Stimulated activated naive B cell treated with anti-CD40 and anti-IgM and Interleukin-4, amounts not matched to agents 10 μg/mL and 1 μg/mL and 100 μg/mL, for 72 hours (primary cell): ENCODE data around the gene DNASE1L1.
A peak's percentile ranks its signal among the peaks of the same experiment; 100 is the strongest.
"Not testable (repeated sequence)": the region's sequence is repeated elsewhere in the genome, so short reads cannot be mapped to it uniquely, and the experiment has no call there.

Experiments used
- ATAC-seq, 2 donors: fragments of 150-1000 bp; cut with Tn5 transposase; replicated peaks; 2 replicates each; pipeline ENCODE4 v1.10.0; 2021; ENCODE audit warnings: moderate library complexity in 1 of 2
- DNase-seq: peaks from one replicate; pipeline ENCODE4 v3.0.0; 2021
- H3K27ac Mint-ChIP-seq: one replicate; pipeline ENCODE4 v1.8.0; 2022; ENCODE audit warnings: mild to moderate bottlenecking, mixed read lengths
- H3K27me3 Mint-ChIP-seq, 2 donors: one replicate each; pipeline ENCODE4 v1.8.0; 2022; ENCODE audit warnings: mixed read lengths in 2 of 2
- H3K36me3 Mint-ChIP-seq, 2 donors: one replicate each; pipeline ENCODE4 v1.8.0; 2022; ENCODE audit warnings: mixed read lengths in 2 of 2, mild to moderate bottlenecking in 1 of 2
- H3K4me1 Mint-ChIP-seq, 2 donors: one replicate each; pipeline ENCODE4 v1.8.0; 2022; ENCODE audit warnings: mixed read lengths in 2 of 2, mild to moderate bottlenecking in 1 of 2
- H3K4me3 Mint-ChIP-seq, 2 donors: one replicate each; pipeline ENCODE4 v1.8.0; 2022; ENCODE audit warnings: mild to moderate bottlenecking in 2 of 2, mixed read lengths in 2 of 2, moderate library complexity in 1 of 2
- H3K9me3 Mint-ChIP-seq, 2 donors: one replicate each; pipeline ENCODE4 v1.8.0; 2022; ENCODE audit warnings: mixed read lengths in 2 of 2, mild to moderate bottlenecking in 1 of 2

The DNASE1L1 gene

GRCh38 chrX:154396363-154396762, 12.7 kb downstream of the DNASE1L1 start:
- peak overlapping the region; percentile 93 to 95 for H3K4me3 Mint-ChIP-seq
- H3K36me3 Mint-ChIP-seq = peaks cover 28 to 33% of the 10 kb centered on the region in 2 donors
- DNase-seq, H3K27me3 Mint-ChIP-seq, H3K9me3 Mint-ChIP-seq, ATAC-seq, H3K27ac Mint-ChIP-seq: not testable (repeated sequence)
- peaks cover 11 to 15% of the 10 kb centered on the region in 2 donors for H3K4me1 Mint-ChIP-seq

DNA sequence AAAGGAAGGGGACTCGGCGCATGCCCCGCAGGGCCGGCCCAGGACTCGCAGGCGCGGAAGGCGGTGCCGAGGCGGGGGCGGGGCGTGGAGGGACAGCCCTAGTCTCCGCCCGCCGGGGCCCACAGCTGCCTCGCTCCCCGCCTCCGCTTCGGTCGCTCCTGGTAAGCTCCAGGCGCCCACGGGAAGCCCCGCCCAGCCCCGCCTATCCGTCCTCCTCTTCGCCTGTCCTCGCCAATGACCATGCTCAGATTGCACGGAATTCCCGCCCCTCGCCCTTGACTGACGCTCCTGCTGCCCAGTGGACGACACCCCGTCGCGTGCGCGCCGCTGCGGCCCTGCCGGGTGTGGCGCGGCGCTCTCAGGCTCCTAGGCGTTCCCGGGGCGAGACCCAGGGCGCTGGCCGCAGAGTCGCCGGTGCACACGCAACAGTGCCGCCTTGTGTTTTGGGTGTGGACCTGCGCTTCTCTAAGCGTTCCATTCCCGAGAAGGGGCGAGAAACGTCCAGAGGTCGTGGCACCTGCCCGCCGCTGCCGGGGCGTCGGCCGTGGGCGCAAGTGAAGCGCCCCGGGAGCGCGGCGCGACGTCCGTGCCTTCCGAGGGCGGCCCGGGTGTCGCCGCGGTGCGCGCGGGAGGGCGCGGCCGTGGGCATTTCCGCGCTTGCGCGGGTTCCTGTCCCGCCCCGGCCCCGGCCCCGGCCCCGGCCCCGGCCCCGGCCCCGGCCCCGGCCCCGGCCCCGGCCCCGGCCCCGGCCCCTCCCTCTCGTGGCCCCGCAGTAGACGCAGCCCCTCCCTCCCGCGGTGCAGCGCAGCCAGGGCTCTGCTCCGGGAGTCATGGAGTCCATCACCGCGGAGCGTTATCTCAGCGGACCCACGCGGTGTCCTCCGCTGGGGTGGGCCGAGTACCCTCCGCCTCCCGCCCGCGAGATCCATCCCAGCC, 19.0 kb downstream of the DNASE1L1 start:
- not testable (repeated sequence) for H3K4me1 Mint-ChIP-seq, H3K9me3 Mint-ChIP-seq, H3K27ac Mint-ChIP-seq, H3K27me3 Mint-ChIP-seq, DNase-seq, H3K4me3 Mint-ChIP-seq, H3K36me3 Mint-ChIP-seq
- peak; percentile 68 to 72 for ATAC-seq

GRCh38 chrX:154388649-154389048, 20.4 kb downstream of the DNASE1L1 start:
- H3K4me1 Mint-ChIP-seq = not testable (repeated sequence)

DNA sequence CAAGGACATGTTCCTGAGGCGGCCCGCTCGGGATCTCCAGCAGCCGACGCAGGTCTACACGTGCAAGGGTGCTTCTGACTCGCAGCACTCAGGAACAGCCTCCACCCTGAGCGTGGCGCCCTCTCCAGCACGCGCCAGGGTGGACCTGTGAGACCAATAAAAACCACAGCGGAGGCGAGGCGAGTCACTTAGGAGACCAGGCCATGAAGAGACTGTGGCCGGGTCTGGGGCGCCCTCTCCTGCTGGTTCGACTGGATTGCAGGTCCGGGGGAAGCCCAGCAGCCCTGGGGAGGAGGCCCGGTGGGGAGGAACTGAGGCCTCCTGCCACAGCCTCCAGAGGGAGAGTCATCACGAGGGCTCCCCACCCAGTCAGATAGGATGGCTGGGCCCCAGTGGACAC, 21.0 kb downstream of the DNASE1L1 start:
- H3K9me3 Mint-ChIP-seq, H3K4me3 Mint-ChIP-seq, H3K27me3 Mint-ChIP-seq, H3K27ac Mint-ChIP-seq, H3K36me3 Mint-ChIP-seq, DNase-seq: not testable (repeated sequence)
- H3K4me1 Mint-ChIP-seq = peaks cover 2 to 15% of the 10 kb centered on the region in 2 donors
- ATAC-seq = peak; percentile 35 to 39

More at GRCh38 chrX:154388649-154389048, 20.4 kb downstream of the DNASE1L1 start:
- peak; percentile 35 to 40 for ATAC-seq
- not testable (repeated sequence) for H3K9me3 Mint-ChIP-seq, H3K4me3 Mint-ChIP-seq, H3K27me3 Mint-ChIP-seq, H3K36me3 Mint-ChIP-seq, H3K27ac Mint-ChIP-seq, DNase-seq

DNA sequence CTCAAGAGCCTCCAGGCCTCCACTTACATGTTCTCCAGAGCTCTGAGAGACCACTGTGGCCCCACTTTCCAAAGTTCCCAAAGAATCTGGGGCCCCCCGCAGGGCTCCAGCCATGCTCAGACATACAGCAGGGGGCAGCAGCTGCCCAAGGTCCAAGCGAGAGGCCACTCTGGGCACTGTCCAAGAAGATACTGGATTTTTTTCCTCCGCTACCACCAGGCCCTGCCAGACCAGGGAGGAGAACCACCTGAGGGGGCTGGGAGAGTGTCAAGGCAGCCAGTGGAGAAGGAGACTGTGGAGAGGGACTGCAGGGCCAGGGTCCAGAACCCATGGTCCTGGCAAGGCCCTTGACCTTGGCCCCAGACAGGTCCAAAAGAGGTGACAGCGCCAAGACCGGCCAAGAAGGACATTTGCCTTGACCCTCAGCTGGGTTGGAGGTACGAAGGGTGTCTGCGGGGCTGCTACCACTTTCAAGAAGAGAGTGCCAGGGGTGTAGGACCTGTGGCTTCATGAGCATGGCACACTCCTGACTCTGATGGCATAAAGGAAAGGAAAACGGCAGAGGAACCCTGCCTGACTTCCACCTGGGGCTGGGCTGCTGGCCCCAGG, 24.7 kb downstream of the DNASE1L1 start:
- H3K36me3 Mint-ChIP-seq = peaks cover 9 to 13% of the 10 kb centered on the region in 2 donors
- H3K4me1 Mint-ChIP-seq = peaks cover 15 to 30% of the 10 kb centered on the region in 2 donors
- no peak overlapping the region for H3K27ac Mint-ChIP-seq
- ATAC-seq (no peak), DNase-seq (no peak)
- H3K9me3 Mint-ChIP-seq = no peaks in the 10 kb centered on the region
- peak overlapping the region; percentile 21 to 49 for H3K4me3 Mint-ChIP-seq
- H3K27me3 Mint-ChIP-seq = no peaks in the 10 kb centered on the region

- H3K27ac Mint-ChIP-seq = peak overlapping the region; percentile 51
- DNase-seq (no peak), ATAC-seq (no peak)
- H3K27me3 Mint-ChIP-seq = no peaks in the 10 kb centered on the region
- H3K4me1 Mint-ChIP-seq = peaks cover 15 to 30% of the 10 kb centered on the region in 2 donors
- H3K4me3 Mint-ChIP-seq = peak overlapping the region; percentile 2 to 21
- H3K9me3 Mint-ChIP-seq = no peaks in the 10 kb centered on the region
- peaks cover 9 to 13% of the 10 kb centered on the region in 2 donors for H3K36me3 Mint-ChIP-seq
Observed at GRCh38 chrX:154383359-154384283, 25.4 kb downstream of the DNASE1L1 start.

DNA sequence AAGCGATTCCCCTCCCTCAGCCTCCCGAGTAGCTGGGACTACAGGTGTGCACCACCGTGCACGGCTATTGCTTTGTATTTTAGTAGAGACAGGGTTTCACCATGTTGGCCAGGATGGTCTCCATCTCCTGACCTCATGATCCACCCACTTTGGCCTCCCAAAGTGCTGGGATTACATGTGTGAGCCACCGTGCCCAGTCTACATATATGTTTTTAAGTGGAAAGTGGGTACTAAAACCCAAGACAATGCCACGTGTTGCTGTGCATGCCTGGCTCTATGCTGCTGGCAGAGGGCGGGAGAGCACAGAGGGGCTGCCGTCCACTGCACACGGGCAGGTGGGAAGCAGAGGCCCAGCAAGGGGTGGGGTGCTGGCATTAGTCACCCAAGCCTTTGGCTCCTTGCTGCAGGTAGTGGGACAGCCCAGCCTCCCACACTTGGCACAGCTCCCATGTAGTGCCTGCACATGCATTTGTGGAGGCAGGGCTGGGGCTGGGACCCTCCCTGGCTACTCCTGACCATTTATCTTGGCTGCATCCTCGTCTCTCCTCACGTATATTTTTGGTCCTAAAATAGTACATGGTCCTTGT, 26.5 kb downstream of the DNASE1L1 start:
- H3K27ac Mint-ChIP-seq = no peak overlapping the region
- peaks cover 17 to 30% of the 10 kb centered on the region in 2 donors for H3K4me1 Mint-ChIP-seq
- no peak for ATAC-seq
- no peak overlapping the region for H3K4me3 Mint-ChIP-seq
- no peak for DNase-seq
- H3K27me3 Mint-ChIP-seq = no peaks in the 10 kb centered on the region
- H3K36me3 Mint-ChIP-seq = peaks cover 9 to 13% of the 10 kb centered on the region in 2 donors
- H3K9me3 Mint-ChIP-seq = no peaks in the 10 kb centered on the region

- H3K36me3 Mint-ChIP-seq = peaks cover 9 to 13% of the 10 kb centered on the region in 2 donors
- no peaks in the 10 kb centered on the region for H3K27me3 Mint-ChIP-seq
- H3K4me3 Mint-ChIP-seq = no peak overlapping the region
- no peaks in the 10 kb centered on the region for H3K9me3 Mint-ChIP-seq
- no peak for DNase-seq
- H3K4me1 Mint-ChIP-seq = peaks cover 20 to 35% of the 10 kb centered on the region in 2 donors
- H3K27ac Mint-ChIP-seq = no peak overlapping the region
- ATAC-seq = no peak
Observed at GRCh38 chrX:154381271-154381670, 27.8 kb downstream of the DNASE1L1 start.

DNA sequence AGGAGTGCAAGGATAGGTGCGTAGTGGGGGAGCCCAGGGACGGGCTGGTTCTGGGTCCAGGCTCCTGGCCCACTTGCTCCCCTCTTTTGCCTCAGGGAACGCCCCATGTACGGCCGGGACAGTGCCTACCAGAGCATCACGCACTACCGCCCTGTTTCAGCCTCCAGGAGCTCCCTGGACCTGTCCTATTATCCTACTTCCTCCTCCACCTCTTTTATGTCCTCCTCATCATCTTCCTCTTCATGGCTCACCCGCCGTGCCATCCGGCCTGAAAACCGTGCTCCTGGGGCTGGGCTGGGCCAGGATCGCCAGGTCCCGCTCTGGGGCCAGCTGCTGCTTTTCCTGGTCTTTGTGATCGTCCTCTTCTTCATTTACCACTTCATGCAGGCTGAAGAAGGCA, 28.3 kb downstream of the DNASE1L1 start:
- Mint-ChIP-seq H3K27ac (peak overlapping the region; percentile 95), H3K9me3 (no peaks in the 10 kb centered on the region), H3K36me3 (peaks cover 9 to 13% of the 10 kb centered on the region in 2 donors), H3K4me3 (peak overlapping the region; percentile 88 to 89), H3K27me3 (no peaks in the 10 kb centered on the region), H3K4me1 (peaks cover 20 to 35% of the 10 kb centered on the region in 2 donors)
- ATAC-seq (no peak), DNase-seq (no peak)

DNA sequence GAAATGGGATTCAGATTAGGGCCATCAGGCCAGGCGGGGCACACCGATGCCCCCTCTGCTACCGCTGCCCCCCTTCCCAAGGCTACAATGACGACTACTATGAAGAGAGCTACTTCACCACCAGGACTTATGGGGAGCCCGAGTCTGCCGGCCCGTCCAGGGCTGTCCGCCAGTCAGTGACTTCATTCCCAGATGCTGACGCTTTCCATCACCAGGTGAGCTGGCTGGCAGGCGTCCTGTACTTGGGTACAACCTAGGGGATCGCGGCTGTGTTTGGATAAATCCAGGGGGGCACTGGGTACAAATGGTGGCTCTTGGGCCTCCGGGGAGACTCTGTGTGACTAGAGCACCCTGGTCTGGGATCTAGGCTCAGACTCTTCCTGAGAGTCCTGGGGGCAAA, 28.9 kb downstream of the DNASE1L1 start:
- DNase-seq (no peak), ATAC-seq (no peak)
- Mint-ChIP-seq H3K36me3 (peaks cover 9 to 13% of the 10 kb centered on the region in 2 donors), H3K27ac (peak overlapping the region; percentile 95), H3K4me1 (peaks cover 20 to 37% of the 10 kb centered on the region in 2 donors), H3K27me3 (no peaks in the 10 kb centered on the region), H3K4me3 (peak overlapping the region; percentile 88 to 89), H3K9me3 (no peaks in the 10 kb centered on the region)

GRCh38 chrX:154379569-154379951, 29.5 kb downstream of the DNASE1L1 start:
- peaks cover 9 to 13% of the 10 kb centered on the region in 2 donors for H3K36me3 Mint-ChIP-seq
- ATAC-seq (no peak), DNase-seq (no peak)
- peak overlapping the region; percentile 88 to 89 for H3K4me3 Mint-ChIP-seq
- peaks cover 19 to 36% of the 10 kb centered on the region in 2 donors for H3K4me1 Mint-ChIP-seq
- H3K27ac Mint-ChIP-seq = peak overlapping the region; percentile 95
- no peaks in the 10 kb centered on the region for H3K27me3 Mint-ChIP-seq
- no peaks in the 10 kb centered on the region for H3K9me3 Mint-ChIP-seq

GRCh38 chrX:154378799-154379568, 30.1 kb downstream of the DNASE1L1 start, which contains the start of gene EMD:
Gene EMD, plus strand, starts transcription at chrX:154379295. Its CDS starts 190 bp downstream, at chrX:154379485.
- Mint-ChIP-seq H3K27ac (peak within 1 kb of the TSS; percentile 96), H3K9me3 (no peaks in the 10 kb centered on the region), H3K27me3 (no peaks in the 10 kb centered on the region), H3K4me1 (peaks cover 19 to 31% of the 10 kb centered on the region in 2 donors), H3K4me3 (peak within 1 kb of the TSS; percentile 88 to 89), H3K36me3 (peaks cover 9 to 13% of the 10 kb centered on the region in 2 donors)
- ATAC-seq = peak; percentile 83 to 87
- peak; percentile 95 for DNase-seq
